Gastroesophageal sphincter (tissue), 4 donors: ENCODE results near the gene ENOX1. TPM values are rescaled to one million over a fixed set of nuclear protein-coding genes. Genes with fewer than 3 reads are reported as not detected.

ENCODE experiments used
- ATAC-seq: fragments of 150-250 bp; one replicate; pipeline ENCODE4 v1.9.1; 2016; ENCODE audit warnings: mild to moderate bottlenecking, moderate library complexity
- H3K27ac ChIP-seq, 4 donors: fragments of 200-600 bp; sonication (generic) in 3 of 4; 1 replicate in 3 of 4; 2 replicates in 1 of 4; pipeline ENCODE4 v1.5.1; 2016 to 2019
- H3K27me3 ChIP-seq: fragments of 200-600 bp; sonication (generic); one replicate; pipeline ENCODE4 v1.5.1; 2019
- H3K36me3 ChIP-seq, 2 donors: fragments of 200-600 bp; sonication (generic); one replicate each; pipeline ENCODE4 v1.5.1; 2019; ENCODE audit warnings: control low read depth in 1 of 2
- H3K4me1 ChIP-seq, 3 donors: fragments of 200-600 bp; sonication (generic); 1 replicate in 2 of 3; 2 replicates in 1 of 3; pipeline ENCODE4 v1.5.1; 2016 to 2019; ENCODE audit warnings: control low read depth in 2 of 3
- H3K4me3 ChIP-seq, 2 donors: fragments of 200-600 bp; sonication (generic); one replicate each; pipeline ENCODE4 v1.5.1; 2019; ENCODE audit warnings: mild to moderate bottlenecking in 1 of 2, moderate library complexity in 1 of 2
- H3K9me3 ChIP-seq, 3 donors: fragments of 200-600 bp; sonication (generic); one replicate each; pipeline ENCODE4 v1.5.1; 2017 to 2019; ENCODE audit warnings: control low read depth in 2 of 3
- CTCF ChIP-seq, 4 experiments: fragments of 200-600 bp in 2 of 4; fragments of 450-650 bp in 2 of 4; sonication (generic) in 1 of 4; IDR thresholded peaks; one replicate each; pipeline ENCODE4 v1.5.1; 2017 to 2019; ENCODE audit warnings: antibody characterized with exemption in 4 of 4, mild to moderate bottlenecking in 2 of 4, moderate library complexity in 2 of 4
- EP300 ChIP-seq: sonication (generic); formaldehyde crosslinking; IDR thresholded peaks from one replicate; pipeline ENCODE4 v1.6.1; 2017; ENCODE audit warnings: antibody characterized with exemption, mild to moderate bottlenecking
- POLR2A ChIP-seq, 2 donors: fragments of 450-650 bp; IDR thresholded peaks; one replicate each; pipeline ENCODE4 v1.6.1; 2017; ENCODE audit warnings: antibody characterized with exemption in 2 of 2, mild to moderate bottlenecking in 2 of 2, moderate library complexity in 1 of 2
- POLR2AphosphoS5 ChIP-seq: sonication (generic); formaldehyde crosslinking; IDR thresholded peaks from one replicate; pipeline ENCODE4 v1.6.1; 2017; ENCODE audit warnings: antibody characterized with exemption
- WGBS, 2 donors: methylation state at CpG; one replicate each; pipeline ENCODE4 v1.1.5; 2018; ENCODE audit warnings: low coverage in 1 of 2; 5-methylcytosine and 5-hydroxymethylcytosine counted together
- total RNA-seq, 4 donors: library from RNA; depleted of rRNA; stranded (reverse); fragments of >200 nt; gene quantifications; one replicate each; pipeline ENCODE4 v1.1.0, GENCODE V29; 2016

Gene ENOX1
- total RNA-seq, 4 donors from 2014 or later, result 1.8 to 11.6 (median 9.4) TPM

- Histone ChIP-seq H3K4me3 (no peak overlapping the region), H3K36me3 (no peaks in the 10 kb centered on the region), H3K27ac (peak overlapping the region in 2 of 4 donors; percentile 14 to 29), H3K4me1 (peaks cover 9 to 80% (median 10%) of the 10 kb centered on the region in 3 donors), H3K27me3 (no peaks in the 10 kb centered on the region), H3K9me3 (no peaks in the 10 kb centered on the region)
- TF ChIP-seq POLR2AphosphoS5 (no peak), POLR2A (IDR thresholded peaks at IDR 0.05) (no peak), CTCF (IDR thresholded peaks at IDR 0.05) (no peak), EP300 (no peak)
- WGBS, 2 donors, result 79% methylated on average over 1 of the region's 1 CpG; no CpG with 5 or more reads in 1 of the 2 donors
- no peak for ATAC-seq
Observed at GRCh38 chr13:43514311-43514710, 272.5 kb downstream of the ENOX1 start.

- Histone ChIP-seq H3K27me3 (no peaks in the 10 kb centered on the region), H3K4me1 (peaks cover 9 to 82% (median 10%) of the 10 kb centered on the region in 3 donors), H3K36me3 (no peaks in the 10 kb centered on the region), H3K4me3 (no peak overlapping the region), H3K9me3 (no peaks in the 10 kb centered on the region), H3K27ac (peak overlapping the region; percentile 73 to 92 (median 78))
- no peak for ATAC-seq
- WGBS, 2 donors, result 26 to 50% methylated on average over 2 of the region's 2 CpGs
- TF ChIP-seq CTCF (IDR thresholded peaks at IDR 0.05), result no peak
- no peak for TF ChIP-seq POLR2AphosphoS5
Observed at GRCh38 chr13:43512221-43512620, 274.6 kb downstream of the ENOX1 start.

- peak; percentile 35 for ATAC-seq
- no peaks in the 10 kb centered on the region for H3K27me3 ChIP-seq
- no peaks in the 10 kb centered on the region for H3K9me3 ChIP-seq
- TF ChIP-seq CTCF (IDR thresholded peaks at IDR 0.05) (no peak), POLR2AphosphoS5 (peak; percentile 47)
- H3K4me3 ChIP-seq, result no peak overlapping the region
- H3K4me1 ChIP-seq, result peaks cover 9 to 72% (median 10%) of the 10 kb centered on the region in 3 donors
- H3K27ac ChIP-seq, result peak overlapping the region; percentile 73 to 92 (median 78)
- H3K36me3 ChIP-seq, result no peaks in the 10 kb centered on the region
- 40 to 49% methylated on average over 6 of the region's 6 CpGs for WGBS, 2 donors
Observed at GRCh38 chr13:43510956-43511901, 275.5 kb downstream of the ENOX1 start.

GRCh38 chr13:43495732-43496131 lies 291.0 kb downstream of the ENOX1 start:
- WGBS, 2 donors, result 61 to 90% methylated on average over 1 of the region's 1 CpG
- H3K36me3 ChIP-seq, result no peaks in the 10 kb centered on the region
- H3K27me3 ChIP-seq, result no peaks in the 10 kb centered on the region
- no peak for ATAC-seq
- H3K9me3 ChIP-seq, result peaks cover 0 to 7% (median 0%) of the 10 kb centered on the region in 3 donors
- no peak overlapping the region for H3K27ac ChIP-seq
- TF ChIP-seq EP300 (no peak), POLR2AphosphoS5 (no peak), POLR2A (IDR thresholded peaks at IDR 0.05) (no peak), CTCF (IDR thresholded peaks at IDR 0.05) (no peak)
- H3K4me3 ChIP-seq, result no peak overlapping the region
- H3K4me1 ChIP-seq, result no peaks in the 10 kb centered on the region

- no peak for TF ChIP-seq POLR2A (IDR thresholded peaks at IDR 0.05)
- TF ChIP-seq POLR2AphosphoS5, result no peak
- no peak for TF ChIP-seq CTCF (IDR thresholded peaks at IDR 0.05)
- no peak for TF ChIP-seq EP300
- no peak for ATAC-seq
Observed at GRCh38 chr13:43494206-43494605, 292.6 kb downstream of the ENOX1 start.

More at GRCh38 chr13:43494206-43494605, 292.6 kb downstream of the ENOX1 start:
- WGBS, 2 donors, result 83 to 88% methylated on average over 3 to 4 of the region's 4 CpGs
- H3K4me3 ChIP-seq, result no peak overlapping the region
- H3K27me3 ChIP-seq, result no peaks in the 10 kb centered on the region
- peaks cover 0 to under 1% (median 0%) of the 10 kb centered on the region in 3 donors for H3K9me3 ChIP-seq
- no peaks in the 10 kb centered on the region for H3K4me1 ChIP-seq
- no peaks in the 10 kb centered on the region for H3K36me3 ChIP-seq
- H3K27ac ChIP-seq, result no peak overlapping the region
